GM04503 (cell line): Measurements from ENCODE around the gene FTCD.
"Not testable (repeated sequence)": the region's sequence is repeated elsewhere in the genome, so short reads cannot be mapped to it uniquely, and the experiment has no call there.

Experiments used
- DNase-seq: peaks from one replicate; pipeline ENCODE4 v3.0.0-alpha.2; 2012; ENCODE audit warnings: low read depth

FTCD gene

GRCh38 chr21:46140352-46141003, 14.9 kb downstream of the FTCD start:
- DNase-seq: not testable (repeated sequence)

GRCh38 chr21:46139686-46140085, 15.7 kb downstream of the FTCD start:
- no peak for DNase-seq

- no peak for DNase-seq
These were observed 16.9 kb downstream of the FTCD start for GRCh38 chr21:46138383-46138970.

- no peak for DNase-seq
These were observed 17.5 kb downstream of the FTCD start for GRCh38 chr21:46137908-46138307.

GRCh38 chr21:46136739-46137349, 18.5 kb downstream of the FTCD start:
- DNase-seq: no peak

- no peak for DNase-seq
These were observed 19.5 kb downstream of the FTCD start for GRCh38 chr21:46135782-46136395.

GRCh38 chr21:46131838-46132651, 23.3 kb downstream of the FTCD start:
- DNase-seq: no peak

- DNase-seq: no peak
These were observed 23.9 kb downstream of the FTCD start for GRCh38 chr21:46131588-46131837.

- DNase-seq: no peak
These were observed 24.4 kb downstream of the FTCD start for GRCh38 chr21:46130831-46131587.

- DNase-seq: no peak
These were observed 25.3 kb downstream of the FTCD start for GRCh38 chr21:46129846-46130651.

- no peak for DNase-seq
These were observed 26.3 kb downstream of the FTCD start for GRCh38 chr21:46128933-46129571.

GRCh38 chr21:46128106-46128932, 27.1 kb downstream of the FTCD start:
- no peak for DNase-seq

- DNase-seq: no peak
These were observed 27.9 kb downstream of the FTCD start for GRCh38 chr21:46127239-46128105.

- DNase-seq: no peak
These were observed 28.8 kb downstream of the FTCD start for GRCh38 chr21:46126309-46127238.

GRCh38 chr21:46125846-46126301, 29.5 kb downstream of the FTCD start:
- no peak for DNase-seq

- no peak for DNase-seq
These were observed 30.2 kb downstream of the FTCD start for GRCh38 chr21:46124926-46125845.
